Kidney epithelial cell (primary cell): ENCODE measurements around the gene MBOAT1. TPM values are rescaled to one million over a fixed set of nuclear protein-coding genes. Genes with fewer than 3 reads are reported as not detected.
A peak's percentile ranks its signal among the peaks of the same experiment; 100 is the strongest.

Experiments
- DNase-seq: peaks from one replicate; pipeline ENCODE4 v3.0.0-alpha.2; 2010; ENCODE audit warnings: low read depth
- H3K27me3 ChIP-seq: 2 replicates; pipeline ENCODE4 v1.6.0; 2011; ENCODE audit warnings: low read length; ENCODE audit not compliant: control insufficient read depth, insufficient read depth
- H3K36me3 ChIP-seq: 2 replicates; pipeline ENCODE4 v1.5.1; 2011; ENCODE audit warnings: low read length; ENCODE audit not compliant: control insufficient read depth, insufficient read depth
- H3K4me3 ChIP-seq: 2 replicates; pipeline ENCODE4 v1.5.1; 2011; ENCODE audit warnings: low read depth, mild to moderate bottlenecking, control low read depth, low read length
- CTCF ChIP-seq: IDR thresholded peaks from 2 replicates; pipeline ENCODE4 v1.5.1; 2011; ENCODE audit warnings: mild to moderate bottlenecking, moderate library complexity, low read length, control low read depth, inconsistent platforms; ENCODE audit not compliant: insufficient read depth, poor library complexity, severe bottlenecking
- total RNA-seq: library from RNA; depleted of rRNA; stranded (reverse); fragments of >200 nt; gene quantifications from 2 replicates; pipeline ENCODE4 v1.2.3, GENCODE V29; 2015

The MBOAT1 gene
- total RNA-seq, 1 donor from 2014 or later = 12.0 TPM

GRCh38 chr6:20124545-20124944, 87.7 kb downstream of the MBOAT1 start:
- no peak for TF ChIP-seq CTCF
- DNase-seq = no peak
- Histone ChIP-seq H3K36me3 (no peaks in the 10 kb centered on the region), H3K27me3 (no peaks in the 10 kb centered on the region), H3K4me3 (no peak overlapping the region)

- no peak for TF ChIP-seq CTCF
- no peaks in the 10 kb centered on the region for H3K36me3 ChIP-seq
- H3K4me3 ChIP-seq = no peak overlapping the region
- no peaks in the 10 kb centered on the region for H3K27me3 ChIP-seq
- no peak for DNase-seq
Measured at GRCh38 chr6:20119485-20119884, 92.8 kb downstream of the MBOAT1 start.

GRCh38 chr6:20118892-20119291, 93.4 kb downstream of the MBOAT1 start:
- no peak for TF ChIP-seq CTCF
- DNase-seq = no peak
- H3K36me3 ChIP-seq = no peaks in the 10 kb centered on the region
- no peak overlapping the region for H3K4me3 ChIP-seq
- no peaks in the 10 kb centered on the region for H3K27me3 ChIP-seq

GRCh38 chr6:20117474-20117873, 94.8 kb downstream of the MBOAT1 start:
- peak; percentile 67 for DNase-seq
- TF ChIP-seq CTCF = no peak
- Histone ChIP-seq H3K4me3 (no peak overlapping the region), H3K36me3 (no peaks in the 10 kb centered on the region), H3K27me3 (no peaks in the 10 kb centered on the region)

GRCh38 chr6:20116792-20117191, 95.5 kb downstream of the MBOAT1 start:
- no peak for DNase-seq
- TF ChIP-seq CTCF = no peak
- Histone ChIP-seq H3K4me3 (no peak overlapping the region), H3K36me3 (no peaks in the 10 kb centered on the region), H3K27me3 (no peaks in the 10 kb centered on the region)

- DNase-seq = no peak
- TF ChIP-seq CTCF = no peak
- Histone ChIP-seq H3K27me3 (no peaks in the 10 kb centered on the region), H3K4me3 (no peak overlapping the region), H3K36me3 (no peaks in the 10 kb centered on the region)
Measured at GRCh38 chr6:20115246-20115980, 96.9 kb downstream of the MBOAT1 start.
